Measurements from ENCODE around the gene KCNQ2.

KCNQ2 gene

GRCh38 chr20:63361519-63362435, 110.7 kb downstream of the KCNQ2 start:
- H3K9ac ChIP-seq (ENCODE audit: low read depth, low read length) = no peak overlapping the region
- no peaks in the 10 kb centered on the region for H3K36me3 ChIP-seq (ENCODE audit: insufficient read depth, low read length)
- H3K4me1 ChIP-seq (ENCODE audit: control insufficient read depth, insufficient read depth, low read length) = no peaks in the 10 kb centered on the region
- H3K4me3 ChIP-seq (ENCODE audit: low read length) = no peak overlapping the region
- no peak overlapping the region for H3K4me2 ChIP-seq (ENCODE audit: low read length)
- H3K27me3 ChIP-seq (ENCODE audit: control insufficient read depth, insufficient read depth, low read length) = peaks cover 28% of the 10 kb centered on the region
- no peaks in the 10 kb centered on the region for H3K9me3 ChIP-seq (replicated peaks; ENCODE audit: low read length)

GRCh38 chr20:63360850-63361518, 111.5 kb downstream of the KCNQ2 start, which contains the start of gene CHRNA4:
Gene CHRNA4, minus strand, starts transcription at chr20:63361349. Its CDS starts 184 bp downstream, at chr20:63361165.
- Histone ChIP-seq H3K4me1 (ENCODE audit: control insufficient read depth, insufficient read depth, low read length) (no peaks in the 10 kb centered on the region), H3K36me3 (ENCODE audit: insufficient read depth, low read length) (no peaks in the 10 kb centered on the region), H3K4me2 (ENCODE audit: low read length) (no peak within 1 kb of the TSS), H3K4me3 (ENCODE audit: low read length) (no peak within 1 kb of the TSS), H3K9ac (ENCODE audit: low read depth, low read length) (no peak within 1 kb of the TSS), H3K27me3 (ENCODE audit: control insufficient read depth, insufficient read depth, low read length) (peaks cover 28% of the 10 kb centered on the region), H3K9me3 (replicated peaks; ENCODE audit: low read length) (no peaks in the 10 kb centered on the region)

- Histone ChIP-seq H3K27me3 (ENCODE audit: control insufficient read depth, insufficient read depth, low read length) (peaks cover 25% of the 10 kb centered on the region), H3K4me2 (ENCODE audit: low read length) (no peak overlapping the region), H3K36me3 (ENCODE audit: insufficient read depth, low read length) (no peaks in the 10 kb centered on the region), H3K4me1 (ENCODE audit: control insufficient read depth, insufficient read depth, low read length) (no peaks in the 10 kb centered on the region), H3K4me3 (ENCODE audit: low read length) (no peak overlapping the region), H3K9me3 (replicated peaks; ENCODE audit: low read length) (no peaks in the 10 kb centered on the region), H3K9ac (ENCODE audit: low read depth, low read length) (no peak overlapping the region)
These were observed 112.3 kb downstream of the KCNQ2 start for GRCh38 chr20:63359937-63360849.

- Histone ChIP-seq H3K9me3 (replicated peaks; ENCODE audit: low read length) (no peaks in the 10 kb centered on the region), H3K27me3 (ENCODE audit: control insufficient read depth, insufficient read depth, low read length) (peaks cover 18% of the 10 kb centered on the region), H3K4me2 (ENCODE audit: low read length) (no peak overlapping the region), H3K9ac (ENCODE audit: low read depth, low read length) (no peak overlapping the region), H3K36me3 (ENCODE audit: insufficient read depth, low read length) (no peaks in the 10 kb centered on the region), H3K4me3 (ENCODE audit: low read length) (no peak overlapping the region), H3K4me1 (ENCODE audit: control insufficient read depth, insufficient read depth, low read length) (no peaks in the 10 kb centered on the region)
These were observed 113.1 kb downstream of the KCNQ2 start for GRCh38 chr20:63359164-63359934.

- Histone ChIP-seq H3K4me3 (ENCODE audit: low read length) (no peak overlapping the region), H3K4me2 (ENCODE audit: low read length) (no peak overlapping the region), H3K9ac (ENCODE audit: low read depth, low read length) (no peak overlapping the region), H3K4me1 (ENCODE audit: control insufficient read depth, insufficient read depth, low read length) (no peaks in the 10 kb centered on the region), H3K36me3 (ENCODE audit: insufficient read depth, low read length) (no peaks in the 10 kb centered on the region), H3K9me3 (replicated peaks; ENCODE audit: low read length) (no peaks in the 10 kb centered on the region), H3K27me3 (ENCODE audit: control insufficient read depth, insufficient read depth, low read length) (peaks cover 7% of the 10 kb centered on the region)
These were observed 114.2 kb downstream of the KCNQ2 start for GRCh38 chr20:63357921-63358905.

- Histone ChIP-seq H3K4me2 (ENCODE audit: low read length) (no peak overlapping the region), H3K9me3 (replicated peaks; ENCODE audit: low read length) (no peaks in the 10 kb centered on the region), H3K4me3 (ENCODE audit: low read length) (no peak overlapping the region), H3K36me3 (ENCODE audit: insufficient read depth, low read length) (no peaks in the 10 kb centered on the region), H3K27me3 (ENCODE audit: control insufficient read depth, insufficient read depth, low read length) (no peaks in the 10 kb centered on the region), H3K9ac (ENCODE audit: low read depth, low read length) (no peak overlapping the region), H3K4me1 (ENCODE audit: control insufficient read depth, insufficient read depth, low read length) (no peaks in the 10 kb centered on the region)
These were observed 115.2 kb downstream of the KCNQ2 start for GRCh38 chr20:63356931-63357879.

- Histone ChIP-seq H3K4me1 (ENCODE audit: control insufficient read depth, insufficient read depth, low read length) (no peaks in the 10 kb centered on the region), H3K4me2 (ENCODE audit: low read length) (no peak overlapping the region), H3K9me3 (replicated peaks; ENCODE audit: low read length) (no peaks in the 10 kb centered on the region), H3K9ac (ENCODE audit: low read depth, low read length) (no peak overlapping the region), H3K4me3 (ENCODE audit: low read length) (no peak overlapping the region), H3K36me3 (ENCODE audit: insufficient read depth, low read length) (no peaks in the 10 kb centered on the region), H3K27me3 (ENCODE audit: control insufficient read depth, insufficient read depth, low read length) (no peaks in the 10 kb centered on the region)
These were observed 115.9 kb downstream of the KCNQ2 start for GRCh38 chr20:63356511-63356910.

- no peaks in the 10 kb centered on the region for H3K27me3 ChIP-seq (ENCODE audit: control insufficient read depth, insufficient read depth, low read length)
- no peak overlapping the region for H3K4me2 ChIP-seq (ENCODE audit: low read length)
- H3K9me3 ChIP-seq (replicated peaks; ENCODE audit: low read length) = no peaks in the 10 kb centered on the region
- H3K36me3 ChIP-seq (ENCODE audit: insufficient read depth, low read length) = no peaks in the 10 kb centered on the region
- no peak overlapping the region for H3K9ac ChIP-seq (ENCODE audit: low read depth, low read length)
- H3K4me3 ChIP-seq (ENCODE audit: low read length) = no peak overlapping the region
- no peaks in the 10 kb centered on the region for H3K4me1 ChIP-seq (ENCODE audit: control insufficient read depth, insufficient read depth, low read length)
These were observed 116.6 kb downstream of the KCNQ2 start for GRCh38 chr20:63355781-63356295.

- no peaks in the 10 kb centered on the region for H3K27me3 ChIP-seq (ENCODE audit: control insufficient read depth, insufficient read depth, low read length)
- no peak overlapping the region for H3K4me2 ChIP-seq (ENCODE audit: low read length)
- no peaks in the 10 kb centered on the region for H3K9me3 ChIP-seq (replicated peaks; ENCODE audit: low read length)
- H3K4me3 ChIP-seq (ENCODE audit: low read length) = no peak overlapping the region
- H3K4me1 ChIP-seq (ENCODE audit: control insufficient read depth, insufficient read depth, low read length) = no peaks in the 10 kb centered on the region
- H3K36me3 ChIP-seq (ENCODE audit: insufficient read depth, low read length) = no peaks in the 10 kb centered on the region
- H3K9ac ChIP-seq (ENCODE audit: low read depth, low read length) = no peak overlapping the region
These were observed 117.7 kb downstream of the KCNQ2 start for GRCh38 chr20:63354636-63355350.

All from skeletal muscle satellite cell (primary cell).